SU-DHL-6 (cell line): ENCODE measurements around the gene HSD17B2.

Experiments
- H2AFZ ChIP-seq: fragments of 200-600 bp; sonication (generic); 2 replicates; pipeline ENCODE4 v1.6.1; 2014; ENCODE audit warnings: low read depth, mild to moderate bottlenecking, moderate library complexity, mixed read lengths, antibody characterized with exemption, low read length; ENCODE audit not compliant: severe bottlenecking
- H3F3A ChIP-seq: fragments of 200-600 bp; shearing (Covaris generic); 2 replicates; pipeline ENCODE4 v1.6.0; 2016; ENCODE audit warnings: antibody characterized with exemption, mild to moderate bottlenecking; ENCODE audit not compliant: insufficient read depth
- H3K27ac ChIP-seq: fragments of 200-600 bp; sonication (generic); 2 replicates; pipeline ENCODE4 v1.5.1; 2016; ENCODE audit warnings: low read depth, mild to moderate bottlenecking, low read length, moderate library complexity, mixed read lengths
- H3K27me3 ChIP-seq: fragments of 200-600 bp; sonication (generic), shearing (Covaris generic); 2 replicates; pipeline ENCODE4 v1.6.0; 2014; ENCODE audit warnings: mild to moderate bottlenecking, low read length
- H3K36me3 ChIP-seq: fragments of 200-600 bp; sonication (generic); 2 replicates; pipeline ENCODE4 v1.6.1; 2014; ENCODE audit warnings: mild to moderate bottlenecking, low read length, mixed read lengths
- H3K4me2 ChIP-seq: fragments of 300-600, 200-600 bp; shearing (Covaris generic), sonication (generic); 2 replicates; pipeline ENCODE4 v1.6.0; 2014; ENCODE audit warnings: low read length, low read depth, mild to moderate bottlenecking; ENCODE audit not compliant: poor library complexity, severe bottlenecking
- H3K4me3 ChIP-seq: fragments of 200-600 bp; sonication (generic); 2 replicates; pipeline ENCODE4 v1.5.1; 2014; ENCODE audit warnings: antibody characterized with exemption, low read length, mild to moderate bottlenecking, mixed read lengths; ENCODE audit not compliant: insufficient read depth, poor library complexity, severe bottlenecking
- H3K79me2 ChIP-seq: fragments of 200-600 bp; sonication (generic); 2 replicates; pipeline ENCODE4 v1.6.1; 2014; ENCODE audit warnings: mild to moderate bottlenecking, low read length, moderate library complexity; ENCODE audit not compliant: insufficient read depth
- H3K9ac ChIP-seq: fragments of 200-600 bp; sonication (generic); 2 replicates; pipeline ENCODE4 v1.7.0; 2014; ENCODE audit warnings: mild to moderate bottlenecking, low read length
- H3K9me2 ChIP-seq: fragments of 200-600 bp; sonication (generic); replicated peaks from 2 replicates; pipeline ENCODE4 v1.6.1; 2014; ENCODE audit warnings: low read length; ENCODE audit not compliant: insufficient read depth
- H3K9me3 ChIP-seq: fragments of 200-600 bp; sonication (generic); 2 replicates; pipeline ENCODE4 v1.6.1; 2014; ENCODE audit warnings: low read length, mixed read lengths; ENCODE audit not compliant: insufficient read depth
- H4K20me1 ChIP-seq: fragments of 200-600 bp; sonication (generic); 2 replicates; pipeline ENCODE4 v1.6.1; 2014; ENCODE audit warnings: low read depth, mild to moderate bottlenecking, antibody characterized with exemption, low read length, moderate library complexity, mixed read lengths
- CTCF ChIP-seq: fragments of 200-600 bp; sonication (generic); IDR thresholded peaks from one replicate; pipeline ENCODE4 v1.5.1; 2017; ENCODE audit warnings: antibody characterized with exemption, mild to moderate bottlenecking, low read length, moderate library complexity; ENCODE audit not compliant: insufficient read depth, poor library complexity, severe bottlenecking
- EZH2phosphoT487 ChIP-seq: fragments of 200-600 bp; sonication (generic), shearing (Covaris generic); conservative IDR thresholded peaks from 2 replicates; pipeline ENCODE4 v1.6.1; 2018; ENCODE audit warnings: mild to moderate bottlenecking, antibody characterized with exemption, low read length, moderate library complexity, mixed read lengths

Gene HSD17B2

GRCh38 chr16:82045465-82045864, 10.4 kb downstream of the HSD17B2 start:
- no peak overlapping the region for H3K27ac ChIP-seq
- TF ChIP-seq EZH2phosphoT487 (no peak), CTCF (no peak)

GRCh38 chr16:82046541-82046940, 11.5 kb downstream of the HSD17B2 start:
- Histone ChIP-seq H2AFZ (no peak overlapping the region), H3K4me3 (no peak overlapping the region), H3K36me3 (no peaks in the 10 kb centered on the region), H3K9me3 (no peaks in the 10 kb centered on the region), H3K9me2 (no peaks in the 10 kb centered on the region), H4K20me1 (no peaks in the 10 kb centered on the region), H3K4me2 (no peak overlapping the region), H3K9ac (no peak overlapping the region), H3K27me3 (no peaks in the 10 kb centered on the region), H3F3A (no peaks in the 10 kb centered on the region), H3K27ac (no peak overlapping the region), H3K79me2 (no peaks in the 10 kb centered on the region)
- TF ChIP-seq CTCF = no peak
- TF ChIP-seq EZH2phosphoT487 = no peak

More at GRCh38 chr16:82045465-82045864, 10.4 kb downstream of the HSD17B2 start:
- Histone ChIP-seq H3K79me2 (no peaks in the 10 kb centered on the region), H3K4me2 (no peak overlapping the region), H3K36me3 (no peaks in the 10 kb centered on the region), H3K9me3 (no peaks in the 10 kb centered on the region), H3K9me2 (no peaks in the 10 kb centered on the region), H3K27me3 (no peaks in the 10 kb centered on the region), H3F3A (no peaks in the 10 kb centered on the region), H4K20me1 (no peaks in the 10 kb centered on the region), H2AFZ (no peak overlapping the region), H3K4me3 (no peak overlapping the region), H3K9ac (no peak overlapping the region)

GRCh38 chr16:82046941-82047340, 11.9 kb downstream of the HSD17B2 start:
- H3K27me3 ChIP-seq = no peaks in the 10 kb centered on the region
- no peaks in the 10 kb centered on the region for H3K36me3 ChIP-seq

More at GRCh38 chr16:82046941-82047340, 11.9 kb downstream of the HSD17B2 start:
- Histone ChIP-seq H2AFZ (no peak overlapping the region), H3F3A (no peaks in the 10 kb centered on the region), H3K9me2 (no peaks in the 10 kb centered on the region), H3K79me2 (no peaks in the 10 kb centered on the region), H3K4me2 (no peak overlapping the region), H4K20me1 (no peaks in the 10 kb centered on the region), H3K27ac (no peak overlapping the region), H3K9me3 (no peaks in the 10 kb centered on the region), H3K4me3 (no peak overlapping the region), H3K9ac (no peak overlapping the region)
- TF ChIP-seq CTCF (no peak), EZH2phosphoT487 (no peak)
